Gastrocnemius medialis (tissue), 4 donors: Measurements from ENCODE around the gene XPNPEP2.

Source experiments
- CTCF ChIP-seq, 5 experiments: fragments of 450-650 bp in 3 of 5; fragments of 200-600 bp in 2 of 5; sonication (generic) in 2 of 5; IDR thresholded peaks in 4 of 5; conservative IDR thresholded peaks in 1 of 5; 1 replicate in 4 of 5; 2 replicates in 1 of 5; pipeline ENCODE4 v1.5.1; 2016 to 2019; ENCODE audit warnings: antibody characterized with exemption in 5 of 5, mild to moderate bottlenecking in 3 of 5, moderate library complexity in 3 of 5
- POLR2A ChIP-seq, 2 donors: fragments of 450-650 bp; IDR thresholded peaks; one replicate each; pipeline ENCODE4 v1.6.1; 2017; ENCODE audit warnings: antibody characterized with exemption in 2 of 2, mild to moderate bottlenecking in 2 of 2, moderate library complexity in 2 of 2

GRCh38 chrX:129754056-129755024 lies 15.6 kb downstream of the XPNPEP2 start:
- TF ChIP-seq POLR2A (IDR thresholded peaks at IDR 0.05) (no peak), CTCF (IDR thresholded peaks at IDR 0.05 in 4 of 5, conservative IDR thresholded peaks at IDR 0.05 in 1 of 5) (peak in 1 of 5 experiments; percentile 17)
